K562 (cell line): ENCODE results near the gene SLFN14. TPM values are rescaled to one million over a fixed set of nuclear protein-coding genes. Genes with fewer than 3 reads are reported as not detected.

Experiments used
- ATAC-seq: fragments of 200-7000 bp; cut with Tn5 transposase; 3 replicates; pipeline ENCODE4 v1.9.1; 2020; ENCODE audit warnings: moderate library complexity
- BruUV-seq: library from RNA; stranded (reverse); fragments of 400-500 nt; replicated peaks from 2 replicates; lab custom pipeline; 2021; lab: Mats Ljungman, UMichigan
- CTCF ChIA-PET: fragments of 300-600 bp; formaldehyde crosslinking; extraction: SDS; loops from one replicate; lab custom pipeline; 2021; ENCODE audit warnings: low intra/inter-chr PET ratio; lab: Yijun Ruan, JAX
- POLR2A ChIA-PET: fragments of 300-600, 350-650 bp; sonication (Branson Sonifier 250); formaldehyde crosslinking; extraction: SDS; loops from one replicate; lab custom pipeline; 2021; ENCODE audit warnings: antibody characterized with exemption, inconsistent platforms; lab: Yijun Ruan, JAX
- DNase-seq, 4 experiments: peaks; one replicate each; pipeline versions ENCODE4 v3.0.0 to v3.0.0-alpha.2; 2011 to 2018; ENCODE audit warnings: low spot score in 3 of 4, mixed read lengths in 3 of 4; ENCODE audit errors: extremely low read depth in 1 of 4
- FAIRE-seq: peaks from 2 replicates; lab custom pipeline; 2011; peaks lifted over from hg19 to GRCh38; lab: Jason Lieb, UNC
- H2AFZ ChIP-seq: 2 replicates; pipeline ENCODE4 v1.6.0; 2011; ENCODE audit warnings: low read depth, low read length, control low read depth, inconsistent platforms
- H3K27ac ChIP-seq: fragments of 200-600 bp; 3 replicates; pipeline ENCODE4 v1.8.0; 2011; ENCODE audit warnings: low read depth, mild to moderate bottlenecking, control low read depth, inconsistent platforms, low read length, moderate library complexity, mixed read lengths; ENCODE audit errors: extremely low read depth
- H3K27me3 ChIP-seq, 2 experiments: fragments of 300-600 bp in 1 of 2; 2 replicates in 1 of 2; 3 replicates in 1 of 2; pipeline versions ENCODE4 v1.6.0 to v1.8.0; 2011; ENCODE audit warnings: inconsistent platforms in 2 of 2, low read length in 2 of 2, mild to moderate bottlenecking in 1 of 2, mixed read lengths in 1 of 2, moderate library complexity in 1 of 2; ENCODE audit not compliant: control insufficient read depth in 2 of 2, insufficient read depth in 2 of 2
- H3K36me3 ChIP-seq: fragments of 300-600 bp; 3 replicates; pipeline ENCODE4 v1.8.0; 2011; ENCODE audit warnings: mild to moderate bottlenecking, low read length, inconsistent platforms; ENCODE audit not compliant: control insufficient read depth, insufficient read depth
- H3K4me1 ChIP-seq, 2 experiments: fragments of 200-600 bp in 1 of 2; replicated peaks in 1 of 2; 2 replicates in 1 of 2; 3 replicates in 1 of 2; pipeline versions ENCODE4 v1.5.1 to v1.8.0; 2011; ENCODE audit warnings: inconsistent platforms in 2 of 2, low read length in 2 of 2, mild to moderate bottlenecking in 1 of 2, mixed read lengths in 1 of 2, moderate library complexity in 1 of 2; ENCODE audit not compliant: control insufficient read depth in 2 of 2, insufficient read depth in 2 of 2
- H3K4me2 ChIP-seq: 2 replicates; pipeline ENCODE4 v1.6.1; 2011; ENCODE audit warnings: low read length, control low read depth, inconsistent platforms, mixed read lengths; ENCODE audit not compliant: insufficient read depth
- H3K4me3 ChIP-seq: fragments of 200-600 bp; sonication (generic), shearing (Covaris generic); 2 replicates; pipeline ENCODE4 v1.5.1; 2016; ENCODE audit warnings: control low read depth, inconsistent platforms
- H3K79me2 ChIP-seq: fragments of 200-600 bp; 3 replicates; pipeline ENCODE4 v1.8.0; 2011; ENCODE audit warnings: low read length, inconsistent platforms; ENCODE audit not compliant: control insufficient read depth, insufficient read depth
- H3K9ac ChIP-seq, 2 experiments: 2 replicates each; pipeline versions ENCODE4 v1.6.0 to v1.6.1; 2011; ENCODE audit warnings: low read depth in 2 of 2, low read length in 2 of 2, control low read depth in 1 of 2, inconsistent platforms in 1 of 2, mild to moderate bottlenecking in 1 of 2, mixed read lengths in 1 of 2; ENCODE audit not compliant: insufficient read depth in 1 of 2
- H3K9me1 ChIP-seq: one replicate; pipeline ENCODE4 v1.6.0; 2011; ENCODE audit warnings: inconsistent platforms, mild to moderate bottlenecking, low read length, moderate library complexity; ENCODE audit not compliant: control insufficient read depth, insufficient read depth
- H3K9me3 ChIP-seq: replicated peaks from 2 replicates; pipeline ENCODE4 v1.5.1; 2011; ENCODE audit warnings: low read depth, low read length, inconsistent platforms; ENCODE audit not compliant: control insufficient read depth, insufficient read depth
- H4K20me1 ChIP-seq: replicated peaks from 2 replicates; pipeline ENCODE4 v1.6.1; 2011; ENCODE audit warnings: low read length, inconsistent platforms, mixed read lengths; ENCODE audit not compliant: control insufficient read depth, insufficient read depth
- ARNT ChIP-seq, 2 experiments: fragments of 450-650 bp; IDR thresholded peaks; 2 replicates each; pipeline ENCODE4 v1.6.1; 2016; ENCODE audit warnings: mild to moderate bottlenecking in 1 of 2
- BRF1 ChIP-seq: IDR thresholded peaks from 3 replicates; pipeline ENCODE4 v1.6.1; 2011; ENCODE audit warnings: borderline replicate concordance, mild to moderate bottlenecking; ENCODE audit not compliant: insufficient read length; ENCODE audit errors: extremely low read depth
- CBFA2T3 ChIP-seq: fragments of 450-650 bp; IDR thresholded peaks from 2 replicates; pipeline ENCODE4 v1.6.1; 2017
- CREB3L1 ChIP-seq: fragments of 450-650 bp; IDR thresholded peaks from 2 replicates; pipeline ENCODE4 v1.6.1; 2014; ENCODE audit warnings: low read depth, mild to moderate bottlenecking, moderate library complexity, borderline replicate concordance
- HNRNPUL1 ChIP-seq: fragments of 200-400 bp; formaldehyde crosslinking; IDR thresholded peaks from 2 replicates; pipeline ENCODE4 v1.6.1; 2017; ENCODE audit warnings: low read length
- HSF4 ChIP-seq: fragments of 250-450 bp; sonication (Bioruptor Pico); IDR thresholded peaks from 2 replicates; pipeline ENCODE4 v2.1.2; 2022; ENCODE audit warnings: mild to moderate bottlenecking, moderate library complexity, borderline replicate concordance
- NFIX ChIP-seq: fragments of 250-450 bp; sonication (Bioruptor Pico); IDR thresholded peaks from 2 replicates; pipeline ENCODE4 v1.4.0; 2020; ENCODE audit warnings: low read depth, mild to moderate bottlenecking, moderate library complexity
- NR2C2 ChIP-seq, 2 experiments: fragments of 200-800 bp in 1 of 2; sonication (Bioruptor generic) in 1 of 2; sonication (generic) in 1 of 2; formaldehyde crosslinking in 1 of 2; IDR thresholded peaks; 2 replicates each; pipeline versions ENCODE4 v1.6.1 to v1.8.0; 2016 to 2022; ENCODE audit warnings: mild to moderate bottlenecking in 1 of 2, missing compliant biosample characterization in 1 of 2, missing genetic modification characterization in 1 of 2, missing genetic modification reagents in 1 of 2
- USF2 ChIP-seq: sonication (generic); formaldehyde crosslinking; IDR thresholded peaks from 2 replicates; pipeline ENCODE4 v1.5.0; 2020; ENCODE audit warnings: missing genetic modification reagents
- ZNF696 ChIP-seq: fragments of 250-450 bp; sonication (Bioruptor Pico); conservative IDR thresholded peaks from 2 replicates; pipeline ENCODE4 v1.4.0; 2020; ENCODE audit warnings: mild to moderate bottlenecking, moderate library complexity
- ZNF780A ChIP-seq: fragments of 250-450 bp; sonication (Bioruptor Pico); IDR thresholded peaks from 2 replicates; pipeline ENCODE4 v1.5.0; 2021; ENCODE audit warnings: mild to moderate bottlenecking
- ZNF785 ChIP-seq: fragments of 250-450 bp; sonication (Bioruptor Pico); IDR thresholded peaks from 2 replicates; pipeline ENCODE4 v1.4.0; 2020; ENCODE audit warnings: mild to moderate bottlenecking
- WGBS: fragments of 100-300 bp; shearing (Covaris generic); methylation state at CpG from one replicate; pipeline ENCODE4 v1.1.6; 2016; ENCODE audit warnings: low coverage, mixed read lengths; ENCODE audit not compliant: insufficient coverage; ENCODE audit errors: missing lambda C conversion rate; 5-methylcytosine and 5-hydroxymethylcytosine counted together
- in situ Hi-C: fragments of 300-500 bp; cut with MboI; formaldehyde crosslinking; loops from 4 replicates; pipeline ENCODE4 v1.15.0; 2018; ENCODE audit warnings: inconsistent platforms, mixed read lengths
- intact Hi-C: fragments of 100-400 bp; cut with micrococcal nuclease; formaldehyde crosslinking; loops from 2 replicates; pipeline ENCODE4 v1.14.2; 2022
- polyA plus RNA-seq, 8 experiments: library from polyadenylated mRNA; depleted of rRNA in 4 of 8; stranded (reverse) in 5 of 8; unstranded in 3 of 8; fragments of >200 nt; fragmentation: Nextera tagmentation in 2 of 8; fragmentation: Illumina TruSeq in 1 of 8; extraction: Ambion mirVana in 2 of 8; extraction: Trizol in 1 of 8; gene quantifications; 2 replicates each; pipeline versions ENCODE4 v1.2.1 to v1.2.3, GENCODE V29; 2011 to 2014; ENCODE audit warnings: inconsistent platforms in 1 of 8, missing spikeins in 1 of 8
- total RNA-seq, 7 experiments: library from RNA; depleted of rRNA in 6 of 7; stranded (reverse); fragments of >200 nt in 6 of 7; fragmentation: Illumina TruSeq in 2 of 7; extraction: Trizol in 2 of 7; gene quantifications; 2 replicates each; pipeline versions ENCODE4 v1.2.1 to v1.2.3, GENCODE V29; 2011 to 2021; ENCODE audit warnings: low replicate concordance in 1 of 7

The SLFN14 gene
- total and polyA plus RNA-seq, 9 of the 15 experiments (the other 6 are each of a cell fraction or from before 2014, with no cell fraction given): 1.3 to 4.3 (median 3.1) TPM

- 20% methylated on average over 8 of the region's 8 CpGs for WGBS
- ChIA-PET POLR2A (interaction anchor here (1.9 kb wide), 1 partner anchor 12 kb away, joined by 10 read pairs; the partner anchor contains the start of gene SLFN14), CTCF (no interaction called here)
- no TSS peak for BruUV-seq
- no peak overlapping the region for H3K27ac ChIP-seq
- H3K27me3 ChIP-seq: no peaks in the 10 kb centered on the region
- no peaks in the 10 kb centered on the region for H3K9me1 ChIP-seq
- no peak for ATAC-seq
- no peak overlapping the region for H3K4me3 ChIP-seq
- no peaks in the 10 kb centered on the region for H4K20me1 ChIP-seq
- no peak for DNase-seq
- no peak for TF ChIP-seq BRF1
- no peak overlapping the region for H3K9ac ChIP-seq
- no peak overlapping the region for H3K4me2 ChIP-seq
- in situ Hi-C loops (no loop called here), intact Hi-C loops (no loop called here)
- H2AFZ ChIP-seq: no peak overlapping the region
- H3K36me3 ChIP-seq: no peaks in the 10 kb centered on the region; the same call in 2 of the 3 replicates
- H3K9me3 ChIP-seq: no peaks in the 10 kb centered on the region
- no peak for FAIRE-seq
- H3K79me2 ChIP-seq: no peaks in the 10 kb centered on the region
- no peaks in the 10 kb centered on the region; a peak in 1 of 5 replicates for H3K4me1 ChIP-seq
These were observed 12.3 kb downstream of the SLFN14 start for GRCh38 chr17:35548208-35548810.

- CTCF ChIA-PET: no interaction called here
- Histone ChIP-seq H3K4me1 (peaks cover 0 to under 1% of the 10 kb centered on the region in 2 experiments; a peak in 1 of 5 replicates), H3K4me3 (no peak overlapping the region), H3K27me3 (no peaks in the 10 kb centered on the region), H3K9me1 (no peaks in the 10 kb centered on the region), H3K4me2 (no peak overlapping the region), H3K79me2 (no peaks in the 10 kb centered on the region), H3K9ac (no peak overlapping the region), H2AFZ (no peak overlapping the region), H3K36me3 (no peaks in the 10 kb centered on the region; the same call in 2 of the 3 replicates), H4K20me1 (no peaks in the 10 kb centered on the region), H3K27ac (no peak overlapping the region), H3K9me3 (no peaks in the 10 kb centered on the region)
- POLR2A ChIA-PET: no interaction called here
- in situ Hi-C loops: no loop called here
- DNase-seq: no peak
- intact Hi-C loops: no loop called here
- BruUV-seq: no TSS peak
- WGBS: 57% methylated on average over 1 of the region's 1 CpG
- FAIRE-seq: no peak
- no peak for ATAC-seq
- TF ChIP-seq NR2C2 (CRISPR knock-in tag; IDR thresholded peaks at IDR 0.05) (no peak), NR2C2 (tag; IDR thresholded peaks at IDR 0.05) (no peak), USF2 (CRISPR knock-in tag) (no peak), CREB3L1 (no peak), ARNT (IDR thresholded peaks at IDR 0.05) (no peak), CBFA2T3 (no peak), ZNF785 (CRISPR knock-in tag) (no peak), HNRNPUL1 (no peak), NFIX (CRISPR knock-in tag) (no peak), ZNF780A (no peak), ZNF696 (CRISPR knock-in tag) (no peak), HSF4 (CRISPR knock-in tag) (no peak)
These were observed 14.1 kb downstream of the SLFN14 start for GRCh38 chr17:35546487-35546886.
